Stimulated activated CD8-positive, alpha-beta memory T cell treated with anti-CD3 and anti-CD28 coated beads, Interleukin-7, amount 100 ng/mL, for 48 hours (primary cell): ENCODE results near the gene DARS2.
"Not testable (repeated sequence)": the region's sequence is repeated elsewhere in the genome, so short reads cannot be mapped to it uniquely, and the experiment has no call there.

ENCODE experiments used
- DNase-seq, 2 donors: peaks; one replicate each; pipeline ENCODE4 v3.0.0-alpha.2; 2020; ENCODE audit warnings: low read depth in 1 of 2; ENCODE audit errors: extremely low read depth in 1 of 2

Gene DARS2

GRCh38 chr1:173860065-173860464 is 35.6 kb downstream of the DARS2 start:
- DNase-seq, result no peak

- no peak for DNase-seq
Measured at GRCh38 chr1:173861731-173862145, 37.3 kb downstream of the DARS2 start.

- not testable (repeated sequence) for DNase-seq
Measured at GRCh38 chr1:173862146-173862768, 37.8 kb downstream of the DARS2 start.

GRCh38 chr1:173862769-173863223 is 38.3 kb downstream of the DARS2 start:
- no peak for DNase-seq

GRCh38 chr1:173863224-173864161 is 39.0 kb downstream of the DARS2 start:
- no peak for DNase-seq

GRCh38 chr1:173864179-173864867 is 39.9 kb downstream of the DARS2 start:
- no peak for DNase-seq

- DNase-seq, result no peak
Measured at GRCh38 chr1:173865468-173866164, 41.1 kb downstream of the DARS2 start.

- no peak for DNase-seq
Measured at GRCh38 chr1:173866413-173867115, 42.1 kb downstream of the DARS2 start.

GRCh38 chr1:173867141-173867752 is 42.8 kb downstream of the DARS2 start:
- no peak for DNase-seq

- DNase-seq, result peak; percentile 97 to 100
Measured at GRCh38 chr1:173867753-173868265, 43.3 kb downstream of the DARS2 start, which contains the start of gene GAS5. TSS of gene GAS5 (minus strand) at chr1:173867989.

GRCh38 chr1:173868266-173869020 is 44.0 kb downstream of the DARS2 start, which contains the start of gene ZBTB37:
TSS of gene ZBTB37 (plus strand) at chr1:173868380. CDS start at chr1:173870226, 1,846 bp downstream.
- DNase-seq, result peak; percentile 90 to 92

GRCh38 chr1:173869021-173869359 is 44.5 kb downstream of the DARS2 start:
- DNase-seq, result no peak

- no peak for DNase-seq
Measured at GRCh38 chr1:173870252-173871075, 46.0 kb downstream of the DARS2 start.

- DNase-seq, result no peak
Measured at GRCh38 chr1:173871091-173871490, 46.6 kb downstream of the DARS2 start.

GRCh38 chr1:173871500-173871899 is 47.0 kb downstream of the DARS2 start:
- DNase-seq, result no peak

- no peak for DNase-seq
Measured at GRCh38 chr1:173876732-173877131, 52.3 kb downstream of the DARS2 start.

GRCh38 chr1:173878251-173878650 is 53.8 kb downstream of the DARS2 start:
- no peak for DNase-seq

GRCh38 chr1:173881117-173881516 is 56.6 kb downstream of the DARS2 start:
- DNase-seq, result not testable (repeated sequence)
